HS-5 (cell line): ENCODE results near the gene RPUSD1.
"Not testable (repeated sequence)": the region's sequence is repeated elsewhere in the genome, so short reads cannot be mapped to it uniquely, and the experiment has no call there.

Experiments
- DNase-seq: peaks from one replicate; pipeline ENCODE4 v3.0.0-alpha.2; 2012; ENCODE audit warnings: low read depth

RPUSD1 gene

GRCh38 chr16:766008-766819 lies 22.0 kb downstream of the RPUSD1 start:
- no peak for DNase-seq

DNA sequence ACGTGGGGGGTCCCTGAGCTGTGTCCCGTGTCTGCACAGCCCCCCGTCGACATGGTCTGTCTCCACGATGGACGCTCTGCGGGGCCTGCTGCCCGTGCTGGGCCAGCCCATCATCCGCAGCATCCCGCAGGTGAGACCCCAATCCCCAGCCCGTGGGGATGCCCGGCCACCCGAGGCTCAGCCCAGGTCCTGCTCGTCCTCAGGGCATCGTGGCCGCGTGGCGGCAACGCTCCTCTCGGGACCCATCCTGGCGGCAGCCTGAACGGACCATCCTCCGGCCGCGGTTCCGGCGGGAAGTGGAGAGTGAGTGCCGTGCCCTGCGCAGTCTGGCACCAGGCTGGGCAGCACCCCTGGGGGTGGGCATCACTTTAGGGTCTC lies 22.7 kb downstream of the RPUSD1 start:
- no peak for DNase-seq

DNA sequence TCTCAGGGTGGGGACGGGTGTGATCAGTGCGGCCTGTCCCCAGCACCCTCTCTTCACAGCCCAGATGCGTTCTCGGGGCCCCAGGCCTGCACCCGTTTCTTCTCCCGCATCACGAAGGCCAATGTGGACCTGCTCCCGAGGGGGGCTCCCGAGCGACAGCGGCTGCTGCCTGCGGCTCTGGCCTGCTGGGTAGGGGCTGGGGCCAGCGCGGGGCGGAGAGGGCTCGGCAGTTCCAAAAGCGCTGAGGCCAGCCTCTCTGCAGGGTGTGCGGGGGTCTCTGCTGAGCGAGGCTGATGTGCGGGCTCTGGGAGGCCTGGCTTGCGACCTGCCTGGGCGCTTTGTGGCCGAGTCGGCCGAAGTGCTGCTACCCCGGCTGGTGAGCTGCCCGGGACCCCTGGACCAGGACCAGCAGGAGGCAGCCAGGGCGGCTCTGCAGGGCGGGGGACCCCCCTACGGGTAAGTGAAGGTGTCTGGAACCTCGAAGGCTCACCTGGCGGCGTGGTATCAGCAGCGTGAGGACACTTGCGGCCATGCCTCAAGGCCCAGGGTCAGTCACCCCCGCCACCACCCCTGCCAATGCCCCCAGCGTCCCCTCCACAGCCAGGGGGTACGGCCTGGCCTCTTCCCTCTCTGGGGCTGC lies 23.2 kb downstream of the RPUSD1 start:
- DNase-seq, result no peak

DNA sequence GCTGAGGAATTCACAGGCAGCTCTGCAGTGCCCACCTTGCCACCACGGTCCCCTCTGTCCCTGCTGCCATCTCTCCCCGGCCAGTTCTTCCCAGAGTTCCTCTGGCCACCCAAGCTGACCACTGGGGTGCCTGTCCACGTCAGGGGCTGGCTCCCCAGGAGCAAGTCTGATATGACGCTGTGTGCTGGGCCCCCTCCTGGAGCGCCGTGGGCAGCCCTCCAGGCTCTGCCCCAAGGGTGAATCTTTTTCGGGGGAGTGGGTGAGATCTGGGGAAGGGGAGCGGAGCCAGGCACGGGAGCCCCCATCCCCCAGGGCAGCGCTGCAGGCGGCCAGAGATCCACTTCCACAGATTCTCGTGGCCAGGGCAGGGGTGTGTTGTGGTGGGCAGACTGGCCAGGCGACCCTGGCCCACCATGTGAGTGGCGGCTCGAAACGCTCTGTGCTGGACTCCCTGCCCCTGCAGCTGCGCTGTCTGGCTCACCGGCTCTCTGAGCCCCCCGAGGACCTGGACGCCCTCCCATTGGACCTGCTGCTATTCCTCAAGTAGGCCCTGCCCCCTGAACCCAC lies 23.9 kb downstream of the RPUSD1 start:
- DNase-seq, result no peak

DNA sequence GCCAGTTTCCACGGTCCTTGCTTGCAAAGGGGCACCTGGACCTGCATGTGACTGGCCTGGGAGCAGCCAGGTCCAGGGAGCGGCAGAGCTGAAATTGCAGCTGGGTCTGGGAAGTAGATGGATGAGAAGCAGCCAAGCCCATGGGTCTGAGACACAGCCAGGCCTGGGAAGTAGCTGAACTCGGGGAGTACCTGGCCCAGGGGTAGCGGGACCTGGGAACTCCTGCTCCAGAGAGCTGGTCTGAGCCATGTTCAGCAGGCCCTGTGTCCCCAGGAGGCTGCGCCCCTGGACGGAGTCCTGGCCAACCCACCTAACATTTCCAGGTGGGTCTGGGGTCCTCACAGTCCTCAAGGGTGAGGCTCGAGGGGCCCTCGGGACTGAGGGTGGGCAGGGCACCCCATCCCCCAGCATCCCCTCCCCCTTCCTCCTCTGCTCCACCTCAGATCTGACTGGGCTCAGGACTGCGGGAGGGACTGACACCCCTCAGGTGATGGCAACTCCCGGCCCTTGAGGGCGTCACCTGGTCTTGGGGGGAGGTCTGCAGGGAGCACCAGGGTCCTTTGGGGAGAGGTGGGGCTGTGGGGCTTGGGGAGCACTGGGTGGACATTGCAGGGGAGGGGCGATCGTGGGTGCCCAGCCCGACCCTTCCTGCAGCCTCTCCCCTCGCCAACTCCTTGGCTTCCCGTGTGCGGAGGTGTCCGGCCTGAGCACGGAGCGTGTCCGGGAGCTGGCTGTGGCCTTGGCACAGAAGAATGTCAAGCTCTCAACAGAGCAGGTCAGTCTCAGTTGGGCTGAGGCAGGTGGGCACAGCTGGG lies 24.6 kb downstream of the RPUSD1 start:
- no peak for DNase-seq

GRCh38 chr16:762595-763268 lies 25.4 kb downstream of the RPUSD1 start:
- DNase-seq, result no peak

DNA sequence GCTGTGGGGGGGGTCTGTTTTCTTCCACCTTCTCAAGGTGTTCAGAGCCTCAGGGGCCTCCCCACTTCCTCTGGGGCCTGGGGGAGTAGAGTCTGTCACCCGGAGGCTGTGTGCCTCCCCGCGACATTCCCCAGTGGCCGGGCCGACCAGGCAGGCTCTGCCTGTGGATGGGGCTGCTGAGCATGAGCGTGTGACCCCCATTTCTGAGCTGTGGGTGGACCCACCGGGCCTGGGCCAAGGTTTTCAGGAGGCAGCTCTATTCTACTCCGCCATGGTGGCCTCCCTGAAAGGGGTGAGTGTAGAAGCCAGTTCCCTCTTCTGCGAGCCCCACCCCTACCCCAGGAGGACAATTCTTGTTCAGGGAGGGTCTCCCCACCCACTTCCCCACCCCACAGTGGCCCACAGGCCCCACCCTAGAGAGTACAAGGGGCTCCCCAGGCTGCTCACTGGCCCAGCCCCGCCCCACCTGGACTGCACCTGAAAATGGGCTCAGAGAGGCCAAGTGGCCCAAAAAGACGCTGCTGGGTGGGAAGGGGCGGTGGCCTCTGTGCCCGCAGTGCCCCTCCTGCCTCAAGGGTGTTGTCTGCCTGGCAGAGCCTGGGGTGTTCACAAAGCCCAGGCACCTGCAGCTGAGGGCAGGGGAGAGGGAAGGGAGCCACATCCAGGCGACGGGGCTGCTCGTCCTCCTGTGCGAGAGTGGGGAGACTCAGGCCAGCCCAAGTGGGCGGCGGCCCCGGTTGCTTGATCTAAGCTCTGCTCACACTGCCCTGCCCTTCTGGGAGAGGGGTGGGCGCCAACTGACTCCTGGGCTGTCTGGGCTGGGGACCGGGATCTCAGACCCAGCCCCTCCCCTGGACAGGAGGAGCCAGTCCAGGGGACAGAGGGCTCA lies 26.3 kb downstream of the RPUSD1 start:
- no peak for DNase-seq

GRCh38 chr16:760545-761343 lies 27.4 kb downstream of the RPUSD1 start, which contains the start of gene MSLN:
Gene MSLN (plus strand): TSS chr16:760734. CDS start chr16:762681, 1,947 bp downstream.
- no peak for DNase-seq

DNA sequence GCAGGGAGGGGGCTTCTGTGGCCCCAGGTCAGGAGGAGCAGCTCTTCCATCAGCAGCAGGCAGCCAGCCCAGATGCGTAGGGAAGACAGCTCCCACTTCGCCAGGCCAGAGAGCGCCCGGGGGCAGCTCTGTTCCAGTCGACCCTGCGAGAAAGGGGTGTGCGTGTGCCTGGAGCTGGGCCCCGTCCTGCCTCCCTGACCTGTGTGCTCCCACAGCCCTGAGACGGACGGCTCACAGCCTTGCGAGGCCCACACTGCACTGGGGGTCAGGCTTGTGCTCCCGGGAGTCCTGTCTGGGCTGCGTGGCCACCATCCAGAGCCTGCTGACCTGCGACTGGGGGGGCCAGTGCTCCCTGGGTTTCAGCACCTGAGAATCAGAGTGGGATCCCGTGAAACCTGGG lies 28.1 kb downstream of the RPUSD1 start:
- no peak for DNase-seq

GRCh38 chr16:759110-759910 lies 28.9 kb downstream of the RPUSD1 start:
- DNase-seq, result no peak

DNA sequence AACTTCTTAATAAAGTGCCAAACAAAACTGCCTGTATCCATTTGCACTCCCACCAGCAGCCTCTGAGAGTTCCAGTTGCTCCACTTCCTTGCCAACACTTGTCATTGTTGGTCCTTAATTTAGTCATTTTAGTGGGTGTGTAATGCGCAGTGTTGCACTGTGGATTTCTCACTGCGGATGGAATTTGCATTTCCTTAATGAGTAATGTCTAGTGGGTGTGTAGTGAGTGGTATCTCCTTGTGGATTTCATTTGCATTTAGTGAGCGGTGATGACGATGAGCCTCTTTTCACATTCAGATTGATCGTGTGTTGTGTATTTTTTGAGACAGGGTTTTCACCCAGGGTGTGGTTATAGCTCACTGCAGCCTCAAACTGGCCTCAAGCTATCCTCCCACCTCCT lies 31.8 kb downstream of the RPUSD1 start:
- no peak for DNase-seq

DNA sequence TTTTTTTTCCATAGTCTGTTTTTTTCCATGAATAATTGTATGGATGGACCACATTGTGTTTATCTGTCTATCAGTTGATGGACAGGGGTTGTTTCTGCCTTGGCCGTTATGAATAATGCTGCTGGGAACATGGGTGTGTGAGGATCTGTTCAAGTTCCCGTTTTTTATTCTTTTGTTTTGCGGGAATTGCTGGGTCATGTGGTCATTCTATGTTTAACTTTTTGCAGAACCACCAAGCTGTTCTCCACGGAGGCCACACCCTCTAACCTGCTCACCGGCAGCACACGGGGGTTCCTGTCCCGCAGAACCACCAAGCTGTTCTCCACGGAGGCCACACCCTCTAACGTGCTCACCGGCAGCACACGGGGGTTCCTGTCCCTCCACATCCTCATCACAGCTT lies 33.5 kb downstream of the RPUSD1 start:
- no peak for DNase-seq

GRCh38 chr16:754121-754607 lies 34.0 kb downstream of the RPUSD1 start:
- not testable (repeated sequence) for DNase-seq

- DNase-seq, result no peak
Observed at GRCh38 chr16:752007-752312, 36.2 kb downstream of the RPUSD1 start.

DNA sequence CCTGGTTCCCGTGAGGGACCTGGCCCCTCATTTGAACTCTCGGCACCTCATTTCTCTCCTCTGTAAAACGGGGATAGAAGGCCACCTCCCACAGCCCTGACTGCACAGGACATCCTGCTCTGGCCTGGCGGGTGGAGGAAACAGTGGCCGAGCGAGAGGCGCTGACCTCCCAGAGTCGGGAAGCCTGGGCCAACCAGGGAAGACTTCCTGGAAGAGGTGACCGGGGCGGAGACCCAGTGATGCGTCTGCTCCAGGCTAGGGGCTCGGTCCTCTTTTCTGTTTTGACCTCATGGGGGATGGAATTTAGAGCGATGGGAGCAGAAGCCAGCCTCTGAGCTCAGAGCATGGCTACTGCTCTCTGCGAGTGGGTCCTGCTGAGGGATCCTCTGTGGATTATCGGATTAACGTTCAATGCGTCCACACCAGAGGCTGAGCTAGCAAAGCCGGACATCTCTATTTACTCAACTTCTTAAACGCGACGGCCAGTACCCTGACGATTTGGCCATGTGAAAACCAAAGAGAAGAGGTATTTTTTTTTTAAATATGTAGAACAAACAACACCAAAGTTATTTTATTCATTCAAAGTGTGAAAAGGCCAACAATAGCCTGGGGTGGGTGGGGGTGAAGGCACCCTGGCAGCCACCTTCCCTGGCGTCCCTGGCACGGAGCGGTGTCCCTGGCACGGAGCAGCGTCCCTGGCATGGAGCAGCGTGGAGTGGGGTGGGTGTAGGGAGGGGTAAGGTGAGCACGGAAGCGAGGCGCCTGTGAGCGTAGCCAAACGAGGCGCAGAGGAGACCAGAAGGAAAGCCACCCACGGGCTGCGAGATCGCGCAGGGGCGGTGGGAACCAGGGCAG lies 36.8 kb downstream of the RPUSD1 start:
- DNase-seq, result no peak

GRCh38 chr16:750485-750884 lies 37.7 kb downstream of the RPUSD1 start:
- no peak for DNase-seq

DNA sequence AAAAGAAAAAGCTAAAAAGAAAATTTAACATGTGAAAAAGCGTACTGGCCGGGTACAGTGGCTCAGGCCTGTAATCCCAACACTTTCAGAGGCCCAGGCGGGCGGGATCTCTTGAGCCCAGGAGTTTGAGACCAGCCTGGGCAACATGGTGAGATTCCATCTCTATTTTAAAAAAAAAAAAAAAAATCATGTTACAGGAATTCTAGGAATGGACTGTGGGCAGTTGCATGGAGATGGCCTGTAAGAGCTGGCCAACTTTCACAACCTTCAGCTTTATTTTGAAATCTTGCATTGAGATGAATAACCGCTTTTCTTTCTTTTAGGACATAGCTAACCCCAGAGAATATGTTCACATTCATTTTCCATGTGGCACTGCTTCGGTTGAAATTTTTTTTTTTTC lies 39.2 kb downstream of the RPUSD1 start:
- peak; percentile 44 for DNase-seq
